Measurements from ENCODE around the gene LCK. TPM values are rescaled to one million over a fixed set of nuclear protein-coding genes. Genes with fewer than 3 reads are reported as not detected.
"Not testable (repeated sequence)": the region's sequence is repeated elsewhere in the genome, so short reads cannot be mapped to it uniquely, and the experiment has no call there.

LCK gene
- total RNA-seq, 2 experiments from 2014 or later: 289 to 292 TPM

DNA sequence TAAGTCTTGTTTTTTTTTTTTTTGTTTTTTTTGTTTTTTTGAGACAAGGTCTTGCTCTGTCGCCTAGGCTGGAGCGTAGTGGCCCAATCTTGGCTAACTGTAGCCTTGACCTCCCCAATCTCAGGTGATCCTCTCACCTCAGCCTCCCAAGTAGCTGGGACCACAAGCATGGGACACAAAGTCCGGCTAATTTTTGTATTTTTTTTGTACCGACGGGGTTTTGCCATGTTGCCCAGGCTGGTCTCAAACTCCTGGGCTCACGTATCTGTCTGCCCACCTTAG, 6.1 kb downstream of the LCK start:
- ChIA-PET CTCF (interaction anchor here (6.4 kb wide), 1 partner anchor 9 kb away, joined by 35 read pairs; the partner anchor contains the start of gene FAM167B), POLR2A (interaction anchor here (1.0 to 1.6 kb wide), 4 partner anchors 14 to 43 kb away, joined by 3 to 8 read pairs (median 4); partner anchors contain the start of gene HDAC1)
- TF ChIP-seq, protein P1, sequence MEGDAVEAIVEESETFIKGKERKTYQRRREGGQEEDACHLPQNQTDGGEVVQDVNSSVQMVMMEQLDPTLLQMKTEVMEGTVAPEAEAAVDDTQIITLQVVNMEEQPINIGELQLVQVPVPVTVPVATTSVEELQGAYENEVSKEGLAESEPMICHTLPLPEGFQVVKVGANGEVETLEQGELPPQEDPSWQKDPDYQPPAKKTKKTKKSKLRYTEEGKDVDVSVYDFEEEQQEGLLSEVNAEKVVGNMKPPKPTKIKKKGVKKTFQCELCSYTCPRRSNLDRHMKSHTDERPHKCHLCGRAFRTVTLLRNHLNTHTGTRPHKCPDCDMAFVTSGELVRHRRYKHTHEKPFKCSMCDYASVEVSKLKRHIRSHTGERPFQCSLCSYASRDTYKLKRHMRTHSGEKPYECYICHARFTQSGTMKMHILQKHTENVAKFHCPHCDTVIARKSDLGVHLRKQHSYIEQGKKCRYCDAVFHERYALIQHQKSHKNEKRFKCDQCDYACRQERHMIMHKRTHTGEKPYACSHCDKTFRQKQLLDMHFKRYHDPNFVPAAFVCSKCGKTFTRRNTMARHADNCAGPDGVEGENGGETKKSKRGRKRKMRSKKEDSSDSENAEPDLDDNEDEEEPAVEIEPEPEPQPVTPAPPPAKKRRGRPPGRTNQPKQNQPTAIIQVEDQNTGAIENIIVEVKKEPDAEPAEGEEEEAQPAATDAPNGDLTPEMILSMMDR (IDR thresholded peaks at IDR 0.05): no peak
- H3K4me1 Mint-ChIP-seq (ENCODE audit: low read depth): peaks cover 44% of the 10 kb centered on the region
- intact Hi-C loops (cut with micrococcal nuclease): no loop called here
- H3K36me3 Mint-ChIP-seq (ENCODE audit: low read depth): peaks cover 58% of the 10 kb centered on the region
- DNase-seq (no peak), ATAC-seq (no peak)
- peaks cover 3% of the 10 kb centered on the region for H3K9me3 Mint-ChIP-seq
- H3K27ac Mint-ChIP-seq: peak overlapping the region; percentile 97
- H3K27me3 Mint-ChIP-seq: no peaks in the 10 kb centered on the region
- peak overlapping the region; percentile 72 for H3K4me3 Mint-ChIP-seq

DNA sequence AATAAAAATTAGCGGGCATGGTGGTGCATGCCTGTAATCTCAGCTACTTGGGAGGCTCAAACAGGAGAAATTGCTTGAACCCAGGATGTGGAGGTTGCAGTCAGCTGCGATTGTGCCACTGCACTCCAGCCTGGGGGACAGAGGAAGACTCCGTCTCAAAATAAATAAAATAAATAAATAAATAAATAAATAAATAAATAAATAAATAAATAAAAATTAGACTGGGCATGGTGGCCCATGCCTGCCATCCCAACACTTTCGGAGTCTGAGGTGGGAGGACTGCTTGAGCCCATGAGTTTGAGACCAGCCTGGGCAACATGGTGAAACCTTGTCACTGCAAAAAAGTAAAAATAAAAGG, 12.2 kb downstream of the LCK start:
- H3K9me3 Mint-ChIP-seq; H3K27me3 Mint-ChIP-seq; intact Hi-C loops (cut with micrococcal nuclease); DNase-seq; H3K4me3 Mint-ChIP-seq; ATAC-seq: not testable (repeated sequence)
- Mint-ChIP-seq H3K4me1 (ENCODE audit: low read depth) (peaks cover 48% of the 10 kb centered on the region), H3K36me3 (ENCODE audit: low read depth) (peaks cover 48% of the 10 kb centered on the region), H3K27ac (peak overlapping the region; percentile 88)
- CTCF ChIA-PET: interaction anchor here (6.4 kb wide), 1 partner anchor 15 kb away, joined by 35 read pairs; the partner anchor contains the start of gene FAM167B
- POLR2A ChIA-PET: interaction anchor here (0.8 to 5.5 kb wide), 4 partner anchors 10 to 76 kb away, joined by 3 to 69 read pairs (median 4); partner anchors contain the start of gene LCK

DNA sequence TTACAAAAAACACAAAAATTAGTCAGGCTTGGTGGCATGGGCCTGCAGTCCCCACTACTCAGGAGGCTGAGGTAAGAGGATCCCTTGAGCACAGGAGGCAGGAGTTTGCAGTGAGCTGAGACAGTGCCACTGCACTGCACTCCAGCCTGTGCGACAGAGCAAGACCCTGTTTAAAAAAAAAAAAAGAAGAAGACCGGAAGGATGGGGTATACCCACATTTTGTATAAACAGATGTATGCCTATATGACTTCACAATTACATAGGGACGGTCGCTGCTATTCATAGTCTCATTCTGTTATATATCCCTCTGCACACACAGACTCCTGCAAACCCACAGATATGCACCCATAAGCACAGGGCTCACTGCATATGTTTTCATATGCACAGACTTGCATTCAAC, 12.7 kb downstream of the LCK start:
- peaks cover 47% of the 10 kb centered on the region for H3K4me1 Mint-ChIP-seq (ENCODE audit: low read depth)
- intact Hi-C loops (cut with micrococcal nuclease): no loop called here

DNA sequence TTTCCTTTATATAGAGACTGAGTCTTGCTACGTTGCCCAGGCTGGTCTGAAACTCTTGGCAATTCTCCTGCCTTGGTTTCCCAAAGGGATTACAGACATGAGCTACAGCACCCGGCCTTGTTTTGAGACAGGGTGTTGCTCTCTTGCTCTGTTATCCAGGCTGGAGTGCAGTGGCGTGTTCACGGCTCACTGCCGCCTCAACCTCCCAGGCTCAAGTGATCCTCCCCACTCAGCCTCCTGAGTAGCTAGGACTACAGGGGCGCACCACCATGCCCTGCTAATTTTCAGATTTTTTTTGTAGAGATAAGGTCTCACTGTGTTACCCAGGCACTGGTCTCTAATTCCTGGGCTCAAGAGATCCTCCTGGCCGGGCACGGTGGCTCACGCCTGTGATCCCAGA, 14.8 kb downstream of the LCK start:
- Mint-ChIP-seq H3K9me3 (no peaks in the 10 kb centered on the region), H3K4me1 (ENCODE audit: low read depth) (peaks cover 44% of the 10 kb centered on the region), H3K27me3 (no peaks in the 10 kb centered on the region), H3K36me3 (ENCODE audit: low read depth) (peaks cover 41% of the 10 kb centered on the region), H3K4me3 (no peak overlapping the region), H3K27ac (peak overlapping the region; percentile 89)
- intact Hi-C loops (cut with micrococcal nuclease): no loop called here
- CTCF ChIA-PET: interaction anchor here (1.6 to 2.2 kb wide), 6 partner anchors 8 to 50 kb away, joined by 3 to 13 read pairs (median 4); partner anchors contain the start of gene LCK
- DNase-seq: no peak
- ATAC-seq: no peak
- TF ChIP-seq, protein P1 (IDR thresholded peaks at IDR 0.05): no peak
- POLR2A ChIA-PET: interaction anchor here (0.6 to 9.1 kb wide), 3 partner anchors 14 to 66 kb away, joined by 3 to 93 read pairs (median 5); partner anchors contain the start of gene LCK

More for the DNA sequence above, 12.7 kb downstream of the LCK start:
- ChIA-PET CTCF (interaction anchor here (1.8 to 2.0 kb wide), 2 partner anchors 9 to 13 kb away, joined by 4 to 5 read pairs; partner anchors contain the start of gene LCK), POLR2A (interaction anchor here (0.8 to 9.1 kb wide), 4 partner anchors 11 to 77 kb away, joined by 3 to 93 read pairs (median 36); partner anchors contain the start of gene LCK)
- Mint-ChIP-seq H3K4me3 (peak overlapping the region; percentile 10), H3K27me3 (no peaks in the 10 kb centered on the region), H3K27ac (peak overlapping the region; percentile 88), H3K9me3 (peaks cover 3% of the 10 kb centered on the region), H3K36me3 (ENCODE audit: low read depth) (peaks cover 47% of the 10 kb centered on the region)
- ATAC-seq (peak; percentile 82), DNase-seq (peak; percentile 54)
- TF ChIP-seq, protein P1 (IDR thresholded peaks at IDR 0.05): no peak

DNA sequence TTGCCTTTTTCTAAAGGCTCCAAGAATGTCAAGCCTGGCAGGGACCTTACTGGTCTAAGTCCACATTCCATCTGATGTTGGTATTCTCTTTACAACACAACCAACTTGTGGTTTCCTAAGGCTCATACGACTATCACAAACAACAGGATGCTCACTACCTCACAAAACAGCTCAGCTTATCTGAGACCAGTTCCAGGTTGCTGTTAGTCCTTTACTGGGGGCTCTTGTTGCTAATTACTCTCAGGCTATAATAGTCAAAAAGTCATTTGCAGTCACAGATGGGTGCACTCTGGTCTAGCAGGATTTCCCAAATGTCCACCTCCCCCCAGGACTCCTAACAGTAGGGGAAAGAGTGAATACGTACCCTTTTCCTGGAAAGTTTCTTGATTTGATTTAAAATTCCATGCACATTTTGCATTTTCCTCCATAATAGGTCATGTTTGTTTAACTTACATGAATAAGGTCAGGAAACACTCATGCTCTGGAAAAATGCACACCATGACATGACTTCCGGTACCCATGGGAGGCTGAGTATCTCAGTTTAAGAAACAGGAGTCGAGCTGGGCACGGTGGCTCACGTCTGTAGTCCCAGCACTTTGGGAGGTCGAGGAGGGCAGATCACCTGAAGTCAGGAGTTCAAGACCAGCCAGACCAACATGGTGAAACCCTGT, 16.0 kb downstream of the LCK start:
- H3K27ac Mint-ChIP-seq: peak overlapping the region; percentile 98
- peaks cover 55% of the 10 kb centered on the region for H3K4me1 Mint-ChIP-seq (ENCODE audit: low read depth)
- DNase-seq (no peak), ATAC-seq (peak; percentile 35)
- no peaks in the 10 kb centered on the region for H3K27me3 Mint-ChIP-seq
- H3K36me3 Mint-ChIP-seq (ENCODE audit: low read depth): peaks cover 50% of the 10 kb centered on the region
- TF ChIP-seq, protein P1 (IDR thresholded peaks at IDR 0.05): no peak
- POLR2A ChIA-PET: interaction anchor here (9.1 kb wide), 1 partner anchor 15 kb away, joined by 93 read pairs; the partner anchor contains the start of gene LCK
- H3K9me3 Mint-ChIP-seq: no peaks in the 10 kb centered on the region
- intact Hi-C loops (cut with micrococcal nuclease): no loop called here
- CTCF ChIA-PET: interaction anchor here (1.2 kb wide), 1 partner anchor 14 kb away, joined by 3 read pairs; no protein-coding TSS in a partner anchor
- H3K4me3 Mint-ChIP-seq: peak overlapping the region; percentile 42
